ENCODE measurements around the gene RWDD1. TPM values are rescaled to one million over a fixed set of nuclear protein-coding genes. Genes with fewer than 3 reads are reported as not detected.

RWDD1 gene
- total and polyA plus RNA-seq, 2 of the 13 experiments (the other 11 are each of a cell fraction or from before 2014, with no cell fraction given): 27.4 to 67.1 TPM

- peak; percentile 50 for TF ChIP-seq TCF7 (IDR thresholded peaks at IDR 0.05; ENCODE audit: low read depth)
- TF ChIP-seq RAD21 (CRISPR knock-in tag; IDR thresholded peaks at IDR 0.05): no peak
- no peak for TF ChIP-seq ZNF12 (CRISPR knock-in tag; IDR thresholded peaks at IDR 0.05)
- TF ChIP-seq KDM4B (CRISPR knock-in tag; IDR thresholded peaks at IDR 0.05): no peak
- no peak for TF ChIP-seq ZNF546 (CRISPR knock-in tag; conservative IDR thresholded peaks at IDR 0.05)
- peak; percentile 56 for TF ChIP-seq HNF4A (CRISPR knock-in tag; IDR thresholded peaks at IDR 0.05)
- no peak for TF ChIP-seq HINFP (CRISPR knock-in tag; IDR thresholded peaks at IDR 0.05; ENCODE audit: low read depth)
- TF ChIP-seq MEF2D (CRISPR knock-in tag; IDR thresholded peaks at IDR 0.05): 0 out of 2 replicates have a peak, but pooled peaks have one; percentile 19
- TF ChIP-seq NONO (IDR thresholded peaks at IDR 0.05): no peak
- peak; percentile 51 for TF ChIP-seq NONO (CRISPR knock-in tag; conservative IDR thresholded peaks at IDR 0.05)
- no peak for TF ChIP-seq ZNF350 (CRISPR knock-in tag; IDR thresholded peaks at IDR 0.05; ENCODE audit: borderline replicate concordance, low read depth)
- TF ChIP-seq ZBTB33 (CRISPR knock-in tag; IDR thresholded peaks at IDR 0.05): no peak
- no peak for TF ChIP-seq KAT7 (CRISPR knock-in tag; IDR thresholded peaks at IDR 0.05; ENCODE audit: borderline replicate concordance)
- 0 out of 2 replicates have a peak, but pooled peaks have one; percentile 23 for TF ChIP-seq FOXA1 (IDR thresholded peaks at IDR 0.05)
- peak; percentile 78 for TF ChIP-seq FOXA1 (CRISPR knock-in tag; IDR thresholded peaks at IDR 0.05)
- TF ChIP-seq E2F5 (CRISPR knock-in tag; conservative IDR thresholded peaks at IDR 0.05): no peak
- peak; percentile 94 for TF ChIP-seq ZMYM4 (CRISPR knock-in tag; IDR thresholded peaks at IDR 0.05)
- TF ChIP-seq CEBPB (IDR thresholded peaks at IDR 0.05; ENCODE audit: borderline replicate concordance, low read depth, low read length): no peak
- no peak for TF ChIP-seq ZBTB25 (CRISPR knock-in tag; IDR thresholded peaks at IDR 0.05)
- TF ChIP-seq POLR2AphosphoS5 (IDR thresholded peaks at IDR 0.05; ENCODE audit: low read depth, low read length): no peak
- TF ChIP-seq REL (CRISPR knock-in tag; conservative IDR thresholded peaks at IDR 0.05): no peak
- TF ChIP-seq ZC3H13 (CRISPR knock-in tag; IDR thresholded peaks at IDR 0.05): no peak
- no peak for TF ChIP-seq ZNF879 (CRISPR knock-in tag; IDR thresholded peaks at IDR 0.05)
- peak; percentile 54; the same call in 1 of the 2 replicates for TF ChIP-seq MIER3 (CRISPR knock-in tag; IDR thresholded peaks at IDR 0.05; ENCODE audit: borderline replicate concordance)
- no peak for TF ChIP-seq HMGXB4 (CRISPR knock-in tag; IDR thresholded peaks at IDR 0.05; ENCODE audit: borderline replicate concordance in 1 of 2, low read depth in 1 of 2)
- TF ChIP-seq ZNF468 (CRISPR knock-in tag; IDR thresholded peaks at IDR 0.05): no peak
Observed at GRCh38 chr6:116550796-116551195, 20.5 kb upstream of the RWDD1 start (continued).

Measured in HepG2 (cell line).